HG03342 (cell line): ENCODE data around the gene MS4A7.
"Not testable (repeated sequence)": the region's sequence is repeated elsewhere in the genome, so short reads cannot be mapped to it uniquely, and the experiment has no call there.

ENCODE experiments used
- ATAC-seq: cut with Tn5 transposase; IDR thresholded peaks from one replicate; pipeline ENCODE4 v1.9.1; 2021; ENCODE audit warnings: mild to moderate bottlenecking, moderate library complexity; ENCODE audit not compliant: unreplicated experiment

Gene MS4A7, protein sequence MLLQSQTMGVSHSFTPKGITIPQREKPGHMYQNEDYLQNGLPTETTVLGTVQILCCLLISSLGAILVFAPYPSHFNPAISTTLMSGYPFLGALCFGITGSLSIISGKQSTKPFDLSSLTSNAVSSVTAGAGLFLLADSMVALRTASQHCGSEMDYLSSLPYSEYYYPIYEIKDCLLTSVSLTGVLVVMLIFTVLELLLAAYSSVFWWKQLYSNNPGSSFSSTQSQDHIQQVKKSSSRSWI

DNA sequence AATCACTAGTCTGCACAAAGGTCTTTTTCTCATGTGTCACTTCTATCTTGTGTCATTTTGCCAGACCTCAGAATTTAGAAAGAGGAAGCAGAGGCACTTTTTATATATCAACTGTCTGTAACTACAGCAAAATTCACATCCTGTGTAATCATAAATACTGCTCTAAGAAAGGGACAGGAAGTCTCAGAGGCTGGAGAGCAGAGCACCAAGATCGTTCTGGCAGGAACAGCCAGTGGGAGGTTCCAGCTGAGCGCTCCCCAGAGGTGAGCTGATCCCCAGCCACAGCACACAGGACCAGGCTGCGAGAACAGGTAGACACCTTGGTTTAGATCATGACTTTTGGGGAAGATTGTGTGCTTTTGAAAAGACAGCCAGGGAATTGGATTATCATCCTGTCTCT lies at the start of gene MS4A7:
TSS of gene MS4A7 (plus strand) at position 179 of the 400 bp plus-strand sequence. CDS start 4,610 bp downstream, outside the sequence.
- ATAC-seq: peak; percentile 89

- no peak for ATAC-seq
Observed at GRCh38 chr11:60332846-60333245, 45.5 kb upstream of the MS4A7 start.

DNA sequence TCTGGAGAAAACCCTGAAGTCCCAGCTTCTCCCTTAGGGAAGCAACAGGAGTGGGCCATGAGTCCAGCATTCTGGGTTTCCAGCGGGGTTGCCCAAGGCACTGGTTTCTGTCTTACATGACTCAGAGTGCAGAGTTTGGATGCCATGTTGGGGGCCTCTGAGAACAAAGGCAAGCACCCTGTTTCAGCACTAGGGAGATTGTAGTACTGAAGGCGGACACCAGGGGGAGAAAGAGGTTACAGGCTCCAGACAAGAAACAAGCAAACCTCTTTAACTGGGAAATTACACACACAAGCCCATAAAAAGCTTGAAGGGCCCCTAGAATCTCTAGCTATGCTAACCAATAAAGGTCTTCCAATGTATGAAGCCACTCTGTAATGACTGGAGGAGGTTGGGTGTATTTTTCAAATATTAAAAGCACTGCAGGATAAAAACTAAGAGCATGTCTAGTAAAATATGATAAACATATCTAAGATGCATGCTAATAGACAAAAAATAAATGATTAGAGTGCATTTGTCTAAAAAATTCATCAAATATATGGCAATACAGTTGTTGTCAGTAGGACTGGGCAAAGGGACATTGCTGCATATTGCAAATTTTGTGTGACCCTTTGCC lies 44.2 kb upstream of the MS4A7 start:
- peak; percentile 61 for ATAC-seq

DNA sequence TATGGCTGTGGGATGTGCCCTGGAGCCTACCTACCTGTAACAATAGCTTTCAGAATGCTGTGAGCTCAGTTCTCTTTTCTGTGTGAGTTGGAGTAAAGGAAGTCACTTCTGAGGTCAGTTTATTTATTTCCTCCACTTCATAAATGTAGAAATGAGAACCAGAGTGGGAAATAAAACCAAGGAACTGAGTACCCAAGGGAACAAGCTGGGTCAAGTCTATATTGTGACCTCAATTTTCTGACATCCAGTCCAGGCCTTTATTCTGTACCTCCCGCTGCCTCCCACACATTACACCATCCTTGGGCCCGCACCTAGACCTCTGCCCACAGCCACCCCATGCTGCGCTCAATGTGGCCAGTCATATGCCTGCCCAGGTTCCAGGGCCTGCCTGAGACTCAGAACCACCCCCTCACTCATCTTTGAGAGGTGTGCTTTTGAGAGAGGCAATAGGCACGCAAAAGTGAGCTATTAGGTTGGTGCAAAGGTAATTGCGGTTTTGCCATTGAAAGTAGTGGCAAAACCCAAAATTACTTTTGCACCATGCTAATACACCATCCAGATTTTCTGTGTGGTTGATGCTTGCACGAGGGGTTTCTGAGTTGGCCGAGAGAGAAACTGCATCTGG lies 41.5 kb upstream of the MS4A7 start:
- ATAC-seq: no peak

GRCh38 chr11:60338053-60338452 lies 40.3 kb upstream of the MS4A7 start:
- ATAC-seq: no peak

DNA sequence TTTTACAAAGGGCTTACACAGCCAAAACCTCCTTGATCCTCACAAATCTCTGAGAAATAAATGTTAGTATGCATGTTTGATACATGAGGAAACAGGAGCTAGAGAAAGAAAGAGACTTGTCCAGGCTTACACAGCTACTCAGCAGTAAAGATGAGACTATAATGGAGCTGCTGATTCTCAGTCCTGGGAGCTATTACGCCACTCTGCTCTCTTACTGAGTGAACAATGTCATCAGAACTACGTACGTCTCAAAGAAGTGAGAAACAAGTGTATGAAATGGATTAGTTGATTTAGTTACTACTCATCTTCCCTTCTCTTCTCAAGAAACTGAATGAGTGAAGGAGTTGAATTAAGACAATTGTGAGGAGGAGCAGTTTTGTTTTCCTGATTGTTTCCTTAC lies 39.0 kb upstream of the MS4A7 start:
- no peak for ATAC-seq

DNA sequence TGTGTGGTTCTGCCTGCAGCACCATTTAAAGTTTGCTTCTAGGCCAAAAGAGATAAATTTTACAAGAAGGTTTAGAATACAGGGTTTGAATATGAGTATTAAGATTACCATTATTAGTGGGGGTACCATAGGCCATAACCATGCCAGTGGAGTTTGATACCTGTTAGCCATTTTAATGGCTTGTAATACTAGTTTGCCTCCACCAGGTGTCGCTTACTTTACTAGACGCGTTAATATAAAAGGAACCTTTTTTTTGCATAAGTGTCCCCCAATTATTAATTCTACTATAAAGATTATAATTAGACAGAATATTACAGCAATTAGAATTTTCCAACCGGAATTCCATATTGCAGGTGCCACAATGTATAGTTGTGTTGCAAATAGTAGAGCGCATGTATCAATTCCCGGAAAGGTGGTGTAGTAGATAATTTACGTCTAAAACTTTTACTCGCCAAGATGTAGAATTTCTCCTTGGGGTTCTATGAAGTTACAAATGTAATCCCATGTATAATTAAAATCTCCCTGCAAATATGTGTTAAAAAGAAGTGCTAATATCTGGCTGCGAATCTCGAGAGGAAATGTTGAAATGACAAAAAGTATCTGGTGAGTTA lies 35.1 kb upstream of the MS4A7 start:
- no peak for ATAC-seq

DNA sequence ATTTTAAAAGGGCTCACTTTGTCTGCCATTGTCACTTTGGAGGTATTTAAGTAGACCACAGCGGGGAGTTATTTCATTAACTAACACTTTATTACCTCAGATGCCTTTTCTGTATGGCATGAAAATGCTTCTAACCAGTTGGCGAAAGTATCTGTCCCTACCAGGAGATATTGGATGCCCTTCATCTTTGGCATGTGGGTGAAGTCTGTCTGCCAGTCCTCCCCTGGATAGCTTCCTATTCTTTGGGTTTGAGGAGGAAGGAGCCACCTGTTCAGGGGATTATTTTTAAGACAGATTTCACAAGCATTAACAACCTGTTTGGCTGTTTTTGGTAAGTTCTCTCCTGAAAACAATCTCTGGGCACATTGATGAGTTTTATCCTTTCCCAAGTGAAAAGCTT lies 34.2 kb upstream of the MS4A7 start:
- no peak for ATAC-seq

DNA sequence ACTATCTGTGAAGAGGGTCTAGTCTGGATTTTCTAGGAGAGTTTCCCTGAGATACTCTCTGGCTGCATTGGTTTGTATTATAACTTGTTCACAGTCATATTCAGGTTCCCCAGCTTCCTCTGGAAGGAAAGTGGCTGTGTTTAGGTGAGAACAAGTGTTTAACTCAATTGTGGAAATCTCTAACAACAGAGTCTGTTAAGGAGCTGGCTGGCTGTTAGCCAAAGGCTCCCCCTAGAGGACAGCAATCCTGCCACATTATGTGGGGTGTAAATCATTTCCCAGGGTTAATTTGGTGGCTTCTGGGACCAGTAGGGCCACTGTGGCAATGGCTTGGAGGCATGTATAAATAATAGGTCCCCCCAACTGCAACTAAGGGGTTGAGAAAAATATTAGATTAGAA lies 32.8 kb upstream of the MS4A7 start:
- no peak for ATAC-seq

- no peak for ATAC-seq
Observed at GRCh38 chr11:60347084-60347797, 31.1 kb upstream of the MS4A7 start.

GRCh38 chr11:60348116-60348515 lies 30.2 kb upstream of the MS4A7 start:
- ATAC-seq: no peak

DNA sequence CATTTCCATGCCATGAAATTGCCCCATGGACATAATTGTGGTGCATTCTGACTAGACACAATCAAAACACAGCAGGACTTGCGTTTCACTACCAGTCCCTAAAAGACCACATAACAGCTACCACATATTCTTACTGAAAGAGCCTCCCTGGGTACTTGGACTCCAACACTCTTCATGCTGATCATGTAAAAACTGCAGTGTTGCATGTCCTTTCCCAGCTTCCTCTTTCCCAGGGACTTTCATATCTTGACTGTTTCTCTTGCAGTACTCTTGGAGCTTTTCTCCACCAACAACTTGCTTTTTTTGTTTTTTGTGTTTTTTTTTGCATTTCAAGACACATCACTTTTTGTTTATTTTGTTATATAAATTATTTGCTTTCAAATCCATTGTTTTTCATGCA lies 28.3 kb upstream of the MS4A7 start:
- no peak for ATAC-seq

DNA sequence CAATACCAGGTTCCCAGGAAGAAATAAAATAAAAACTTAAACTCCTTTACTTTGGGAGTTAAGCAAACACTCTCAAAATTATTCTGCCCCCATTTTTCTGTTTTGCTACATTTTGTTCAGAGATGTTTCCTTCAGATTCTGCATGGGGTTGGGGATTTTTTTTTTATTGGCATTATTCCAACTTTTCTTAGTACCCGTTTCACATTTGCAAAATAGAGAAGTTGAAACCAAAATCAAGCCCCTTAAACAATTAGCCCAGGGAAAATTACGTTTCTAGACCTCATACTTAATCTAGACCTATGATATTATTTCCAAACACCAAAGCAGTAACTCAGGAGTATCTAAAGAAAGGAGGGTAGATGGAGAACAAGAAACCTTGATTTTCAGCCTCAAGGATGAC lies 20.6 kb upstream of the MS4A7 start:
- no peak for ATAC-seq

- no peak for ATAC-seq
Observed at GRCh38 chr11:60360621-60361020, 17.7 kb upstream of the MS4A7 start.

GRCh38 chr11:60362241-60362640 lies 16.1 kb upstream of the MS4A7 start:
- no peak for ATAC-seq

DNA sequence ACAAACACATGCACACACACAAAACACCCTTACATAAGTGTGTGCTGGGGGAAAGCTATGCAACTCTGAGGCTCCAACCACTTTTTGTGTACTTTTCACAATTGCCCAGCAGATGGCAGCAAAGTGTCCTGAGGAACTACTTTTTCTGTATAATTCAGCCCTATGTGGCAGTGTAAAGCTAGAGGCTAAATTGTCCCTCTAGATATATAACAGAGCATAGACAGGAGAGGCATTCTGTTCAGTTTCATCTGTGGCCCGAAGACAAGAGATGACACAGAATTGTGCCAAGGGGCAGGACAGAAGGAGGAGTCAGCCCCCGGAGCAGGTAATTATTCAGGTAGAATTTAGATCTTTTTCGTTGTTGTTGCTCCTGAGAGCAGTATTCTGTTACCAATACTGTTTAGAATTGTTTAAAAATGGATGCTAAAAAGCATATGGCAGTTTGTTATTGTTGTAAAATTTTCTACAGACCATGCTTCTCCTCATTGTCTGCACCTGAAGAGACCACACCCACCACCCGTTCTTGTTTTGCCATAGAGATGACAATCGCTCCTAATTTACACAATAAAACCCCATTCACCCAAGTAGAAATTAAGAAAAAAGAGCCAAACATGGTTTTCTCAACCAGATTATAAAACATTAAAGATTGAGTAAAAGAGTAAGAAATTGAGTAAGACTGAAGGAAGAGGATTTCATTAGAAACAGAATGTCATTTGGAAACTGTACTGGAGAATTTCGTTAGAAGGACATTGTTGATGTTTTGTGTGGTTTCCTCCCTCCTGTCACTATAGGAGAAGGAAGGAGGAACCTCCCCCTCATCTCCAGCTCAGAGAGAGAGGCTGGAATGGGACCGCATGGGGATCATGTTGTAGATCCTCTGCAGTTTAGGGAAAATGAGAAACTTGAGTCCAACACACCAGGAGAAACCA lies 14.5 kb upstream of the MS4A7 start:
- peak; percentile 61 for ATAC-seq

DNA sequence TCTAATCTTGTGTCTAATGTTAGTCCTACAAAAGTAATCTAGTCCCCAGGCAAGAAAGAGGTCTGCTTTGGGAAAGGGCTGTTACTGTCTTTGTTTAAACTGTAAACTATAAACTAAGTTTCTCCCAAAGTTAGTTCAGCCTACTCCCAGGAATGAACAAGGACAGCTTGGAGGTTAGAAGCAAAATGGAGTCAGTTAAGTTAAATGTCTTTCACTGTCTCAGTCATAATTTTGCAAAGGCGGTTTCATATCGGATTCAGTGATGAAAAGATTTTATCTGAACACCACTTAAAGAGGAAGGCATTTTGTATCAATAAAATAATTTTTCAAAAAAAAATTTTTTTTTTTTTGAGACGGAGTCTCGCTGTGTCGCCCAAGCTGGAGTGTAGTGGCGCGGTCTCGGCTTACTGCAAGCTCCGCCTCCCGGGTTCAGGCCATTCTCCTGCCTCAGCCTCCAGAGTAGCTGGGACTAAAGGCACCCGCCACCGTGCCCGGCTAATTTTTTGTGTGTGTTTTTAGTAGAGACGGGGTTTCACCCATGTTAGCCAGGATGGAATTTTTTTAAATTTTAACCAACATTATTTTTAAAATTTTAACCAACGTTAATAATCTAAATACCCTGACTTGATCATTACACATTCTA lies 11.9 kb upstream of the MS4A7 start:
- not testable (repeated sequence) for ATAC-seq

GRCh38 chr11:60367009-60367408 lies 11.3 kb upstream of the MS4A7 start:
- peak; percentile 80 for ATAC-seq

DNA sequence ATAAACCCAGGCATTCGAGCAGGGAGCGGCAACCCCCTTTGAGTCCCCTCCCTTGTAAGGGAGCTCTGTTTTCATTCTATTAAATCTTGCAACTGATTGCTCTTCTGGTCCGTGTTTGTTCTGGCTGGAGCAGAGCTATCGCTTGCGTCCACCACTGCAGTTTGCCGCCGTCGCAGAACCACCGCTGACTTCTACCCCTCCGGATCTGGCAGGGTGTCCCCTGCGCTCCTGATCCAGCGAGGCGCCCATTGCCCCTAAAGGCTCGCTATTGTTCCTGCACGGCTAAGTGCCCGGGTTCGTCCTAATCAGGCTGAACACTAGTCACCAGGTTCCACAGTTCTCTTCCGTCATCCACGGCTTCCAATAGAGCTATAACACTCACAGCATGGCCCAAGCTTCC lies 10.4 kb upstream of the MS4A7 start:
- ATAC-seq: no peak
